HEK293T (cell line): ENCODE results near the gene SEMA4F.

ENCODE experiments used
- CTCF ChIA-PET: fragments of 350-600 bp; formaldehyde crosslinking; extraction: SDS; loops from one replicate; lab custom pipeline; 2021; ENCODE audit warnings: antibody characterized with exemption, inconsistent platforms; lab: Yijun Ruan, JAX
- POLR2A ChIA-PET: fragments of 350-600 bp; formaldehyde crosslinking; extraction: SDS; loops from one replicate; lab custom pipeline; 2020; ENCODE audit warnings: antibody characterized with exemption, inconsistent platforms; lab: Yijun Ruan, JAX
- DNase-seq: peaks from one replicate; pipeline ENCODE4 v3.0.0; 2012; ENCODE audit warnings: mixed read lengths; ENCODE audit errors: extremely low spot score
- ARNT ChIP-seq: fragments of 450-650 bp; IDR thresholded peaks from 2 replicates; pipeline ENCODE4 v1.6.1; 2017; ENCODE audit warnings: mild to moderate bottlenecking
- BHLHE40 ChIP-seq: fragments of 450-650 bp; IDR thresholded peaks from 2 replicates; pipeline ENCODE4 v1.6.1; 2016; ENCODE audit warnings: mild to moderate bottlenecking, moderate library complexity, borderline replicate concordance
- CTBP1 ChIP-seq: fragments of 450-650 bp; IDR thresholded peaks from 2 replicates; pipeline ENCODE4 v1.6.1; 2016; ENCODE audit warnings: borderline replicate concordance
- ELF4 ChIP-seq: fragments of 450-650 bp; IDR thresholded peaks from 2 replicates; pipeline ENCODE4 v1.6.1; 2017; ENCODE audit warnings: antibody characterized with exemption
- FOXA1 ChIP-seq: fragments of 450-650 bp; IDR thresholded peaks from 2 replicates; pipeline ENCODE4 v1.6.1; 2016; ENCODE audit warnings: mild to moderate bottlenecking
- FOXK2 ChIP-seq: fragments of 450-650 bp; IDR thresholded peaks from 2 replicates; pipeline ENCODE4 v1.6.1; 2016; ENCODE audit warnings: mild to moderate bottlenecking
- FOXM1 ChIP-seq: fragments of 450-650 bp; IDR thresholded peaks from 2 replicates; pipeline ENCODE4 v1.6.1; 2017; ENCODE audit warnings: mild to moderate bottlenecking, borderline replicate concordance
- HDGF ChIP-seq: fragments of 450-650 bp; IDR thresholded peaks from 2 replicates; pipeline ENCODE4 v1.6.1; 2017; ENCODE audit warnings: antibody characterized with exemption, borderline replicate concordance
- L3MBTL2 ChIP-seq: fragments of 450-650 bp; conservative IDR thresholded peaks from 2 replicates; pipeline ENCODE4 v1.6.1; 2016; ENCODE audit warnings: mild to moderate bottlenecking
- LEF1 ChIP-seq: fragments of 450-650 bp; IDR thresholded peaks from 2 replicates; pipeline ENCODE4 v1.6.1; 2017; ENCODE audit warnings: mild to moderate bottlenecking, borderline replicate concordance
- NFRKB ChIP-seq: fragments of 450-650 bp; IDR thresholded peaks from 2 replicates; pipeline ENCODE4 v1.6.1; 2016; ENCODE audit warnings: mild to moderate bottlenecking, moderate library complexity
- SP1 ChIP-seq: fragments of 450-650 bp; IDR thresholded peaks from 2 replicates; pipeline ENCODE4 v1.6.1; 2017
- SUZ12 ChIP-seq: fragments of 450-650 bp; IDR thresholded peaks from 2 replicates; pipeline ENCODE4 v1.6.1; 2016; ENCODE audit warnings: mild to moderate bottlenecking
- TARDBP ChIP-seq: fragments of 450-650 bp; IDR thresholded peaks from 2 replicates; pipeline ENCODE4 v1.6.1; 2016
- ZNF384 ChIP-seq: fragments of 450-650 bp; IDR thresholded peaks from 2 replicates; pipeline ENCODE4 v1.6.1; 2016
- TF ChIP-seq, protein P1 (sequence below): fragments of 450-650 bp; IDR thresholded peaks from 2 replicates; pipeline ENCODE4 v1.6.1; 2016

SEMA4F gene

DNA sequence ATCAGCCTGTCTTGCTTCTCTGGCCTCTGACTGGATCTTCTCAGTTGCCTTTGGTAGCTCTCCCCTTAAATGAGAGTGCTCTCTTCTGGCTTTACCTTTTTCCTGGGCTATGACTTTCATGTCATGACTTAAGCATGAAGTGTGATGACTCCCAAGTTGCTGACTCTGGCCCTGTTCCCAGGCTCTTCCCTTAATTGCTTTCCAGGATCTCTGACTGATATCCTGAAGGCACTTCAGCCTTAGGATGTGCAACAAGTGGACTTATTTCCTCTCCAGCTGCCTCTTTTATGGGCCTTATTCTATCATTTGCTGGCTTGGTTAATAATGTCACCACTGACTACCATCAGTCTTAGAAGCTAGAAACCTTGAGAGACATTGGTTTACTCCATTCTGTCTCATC is 17.4 kb downstream of the SEMA4F start:
- ChIA-PET POLR2A (no interaction called here), CTCF (interaction anchor here (0.6 kb wide), 1 partner anchor 73 kb away, joined by 16 read pairs; no protein-coding TSS in a partner anchor)
- no peak for TF ChIP-seq L3MBTL2
- TF ChIP-seq SP1: no peak
- no peak for DNase-seq

DNA sequence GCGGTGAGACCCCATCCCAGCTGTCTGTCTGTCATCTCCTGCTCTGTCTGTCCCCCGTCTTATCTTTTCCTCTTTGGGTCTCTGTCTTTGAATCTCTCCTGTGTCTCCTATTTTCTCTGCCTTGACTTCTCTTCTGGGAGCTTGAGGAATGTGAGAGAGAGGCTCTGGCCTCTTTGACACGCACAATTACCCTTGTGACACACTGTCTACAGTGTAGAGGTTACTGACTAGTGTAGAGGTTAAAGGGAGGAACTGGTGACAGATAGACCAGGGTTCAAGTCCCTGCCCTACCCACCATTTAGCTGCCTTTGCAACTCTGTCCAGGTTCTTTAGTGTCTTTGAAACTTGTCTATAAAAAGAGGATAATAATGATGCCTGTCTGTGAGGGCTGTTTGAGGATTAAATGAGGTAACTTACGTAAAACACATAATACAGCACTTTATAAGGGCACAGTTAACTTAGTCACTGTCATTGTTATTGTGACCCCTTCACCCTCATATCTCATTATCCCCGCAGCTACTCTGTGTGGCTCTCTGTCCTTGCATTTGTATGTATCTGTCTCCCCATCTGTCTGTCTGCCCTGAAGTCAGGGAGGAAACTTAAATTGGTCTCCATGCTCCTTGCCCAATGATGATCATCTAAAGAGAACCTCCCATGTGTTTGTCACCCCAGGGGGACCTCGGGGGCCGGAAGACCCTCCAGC is 19.9 kb downstream of the SEMA4F start:
- ChIA-PET CTCF (interaction anchor here (0.7 kb wide), 1 partner anchor 220 kb away, joined by 3 read pairs; no protein-coding TSS in a partner anchor), POLR2A (no interaction called here)
- TF ChIP-seq FOXA1: no peak
- no peak for DNase-seq

DNA sequence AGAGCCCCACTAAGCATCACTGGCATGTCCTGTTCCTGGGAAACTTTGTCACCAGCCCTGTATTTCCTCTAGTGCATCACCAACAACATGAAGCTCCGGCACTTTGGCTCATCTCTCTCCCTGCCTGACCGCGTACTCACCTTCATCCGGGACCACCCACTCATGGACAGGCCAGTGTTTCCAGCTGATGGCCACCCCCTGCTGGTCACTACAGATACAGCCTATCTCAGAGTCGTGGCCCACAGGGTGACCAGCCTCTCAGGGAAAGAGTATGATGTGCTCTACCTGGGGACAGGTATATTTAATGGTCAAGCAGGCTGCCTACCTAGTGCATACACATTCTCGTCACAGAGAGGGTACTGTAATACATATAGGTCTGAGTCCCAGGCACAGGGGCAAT is 21.0 kb downstream of the SEMA4F start:
- DNase-seq: no peak
- CTCF ChIA-PET: no interaction called here
- POLR2A ChIA-PET: no interaction called here
- TF ChIP-seq FOXM1 (no peak), ZNF384 (no peak), NFRKB (no peak), L3MBTL2 (no peak), CTBP1 (no peak), ARNT (no peak), BHLHE40 (no peak), FOXK2 (no peak), HDGF (no peak), SP1 (no peak), SUZ12 (no peak), LEF1 (no peak), TARDBP (no peak), ELF4 (no peak), FOXA1 (no peak)
- TF ChIP-seq, protein P1, sequence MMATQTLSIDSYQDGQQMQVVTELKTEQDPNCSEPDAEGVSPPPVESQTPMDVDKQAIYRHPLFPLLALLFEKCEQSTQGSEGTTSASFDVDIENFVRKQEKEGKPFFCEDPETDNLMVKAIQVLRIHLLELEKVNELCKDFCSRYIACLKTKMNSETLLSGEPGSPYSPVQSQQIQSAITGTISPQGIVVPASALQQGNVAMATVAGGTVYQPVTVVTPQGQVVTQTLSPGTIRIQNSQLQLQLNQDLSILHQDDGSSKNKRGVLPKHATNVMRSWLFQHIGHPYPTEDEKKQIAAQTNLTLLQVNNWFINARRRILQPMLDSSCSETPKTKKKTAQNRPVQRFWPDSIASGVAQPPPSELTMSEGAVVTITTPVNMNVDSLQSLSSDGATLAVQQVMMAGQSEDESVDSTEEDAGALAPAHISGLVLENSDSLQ: no peak

DNA sequence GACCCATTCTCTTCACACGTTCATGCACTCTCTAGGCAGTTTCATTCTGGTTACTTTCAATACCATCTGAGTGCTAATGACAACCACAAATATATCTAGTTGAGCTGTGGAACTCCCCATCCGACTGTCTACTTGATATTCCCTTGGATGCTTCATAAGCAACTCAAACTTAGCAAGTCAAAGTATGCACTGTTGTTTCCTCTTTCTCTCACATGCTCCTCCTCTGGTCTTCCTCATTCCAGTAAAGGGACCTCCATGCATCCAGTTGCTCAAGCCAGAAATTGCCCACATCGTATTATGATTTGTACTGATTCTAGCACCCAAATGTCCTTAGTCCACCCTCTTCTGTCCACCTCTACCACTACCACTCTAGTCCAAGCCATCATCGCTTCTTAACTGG is 22.3 kb downstream of the SEMA4F start:
- TF ChIP-seq ZNF384: no peak
- no peak for TF ChIP-seq CTBP1
- no peak for TF ChIP-seq SUZ12
- TF ChIP-seq NFRKB: no peak
- no peak for TF ChIP-seq HDGF
- TF ChIP-seq FOXK2: no peak
- TF ChIP-seq FOXM1: no peak
- TF ChIP-seq FOXA1: no peak
- no peak for TF ChIP-seq L3MBTL2
- no peak for TF ChIP-seq ELF4
- TF ChIP-seq LEF1: no peak
- TF ChIP-seq SP1: no peak
- no peak for TF ChIP-seq TARDBP
- no peak for TF ChIP-seq ARNT
- no peak for DNase-seq
- ChIA-PET CTCF (no interaction called here), POLR2A (no interaction called here)

DNA sequence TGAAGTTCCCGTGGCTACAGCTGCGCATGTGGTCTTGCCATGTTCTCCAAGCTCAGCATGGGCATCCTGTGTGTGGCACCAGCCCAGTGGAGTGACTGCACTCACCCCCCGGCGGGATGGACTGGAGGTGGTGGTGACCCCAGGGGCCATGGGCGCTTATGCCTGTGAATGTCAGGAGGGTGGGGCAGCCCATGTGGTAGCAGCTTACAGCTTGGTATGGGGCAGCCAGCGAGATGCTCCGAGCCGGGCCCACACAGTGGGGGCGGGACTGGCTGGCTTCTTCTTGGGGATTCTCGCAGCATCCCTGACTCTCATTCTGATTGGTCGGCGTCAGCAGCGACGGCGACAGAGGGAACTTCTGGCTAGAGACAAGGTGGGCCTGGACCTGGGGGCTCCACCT is 25.6 kb downstream of the SEMA4F start:
- no peak for DNase-seq
- ChIA-PET CTCF (no interaction called here), POLR2A (no interaction called here)
- TF ChIP-seq L3MBTL2: no peak
- no peak for TF ChIP-seq FOXA1
- no peak for TF ChIP-seq ARNT
- no peak for TF ChIP-seq HDGF
- no peak for TF ChIP-seq CTBP1
- no peak for TF ChIP-seq NFRKB
- TF ChIP-seq BHLHE40: no peak
- no peak for TF ChIP-seq FOXK2
- TF ChIP-seq ZNF384: no peak
- TF ChIP-seq TARDBP: no peak
- TF ChIP-seq FOXM1: no peak
- no peak for TF ChIP-seq SP1
- no peak for TF ChIP-seq ELF4
- TF ChIP-seq, protein P1: no peak
- TF ChIP-seq LEF1: no peak
- TF ChIP-seq SUZ12: no peak

DNA sequence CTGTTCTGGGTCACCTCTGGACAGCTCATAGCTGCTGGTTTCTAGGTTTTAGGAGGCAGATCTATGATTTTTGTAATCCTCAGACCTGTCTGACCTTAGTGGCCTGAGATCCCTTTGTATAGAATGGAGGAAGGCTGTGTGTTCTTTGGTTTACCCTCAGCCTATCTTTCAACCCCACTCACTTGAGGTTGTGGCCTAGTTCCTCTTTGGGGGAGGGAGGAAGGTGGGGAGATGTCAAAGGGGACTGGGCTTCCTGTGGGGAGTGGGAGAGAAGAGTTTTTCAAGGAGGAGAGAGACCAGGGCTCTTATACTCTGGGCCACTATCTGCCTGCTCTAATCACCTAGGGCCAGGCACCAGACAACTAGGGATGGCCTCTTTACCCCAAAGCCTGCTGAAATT is 28.5 kb downstream of the SEMA4F start:
- DNase-seq: no peak
- POLR2A ChIA-PET: no interaction called here
- CTCF ChIA-PET: no interaction called here
- TF ChIP-seq SUZ12: no peak
- TF ChIP-seq ARNT: no peak
- TF ChIP-seq TARDBP: no peak
- no peak for TF ChIP-seq SP1
- TF ChIP-seq ZNF384: no peak
- no peak for TF ChIP-seq ELF4
- TF ChIP-seq FOXA1: no peak
- no peak for TF ChIP-seq LEF1
- no peak for TF ChIP-seq HDGF
- no peak for TF ChIP-seq NFRKB
- TF ChIP-seq, protein P1: no peak
- TF ChIP-seq FOXK2: no peak
- TF ChIP-seq BHLHE40: no peak
- TF ChIP-seq CTBP1: no peak
- TF ChIP-seq L3MBTL2: no peak
- no peak for TF ChIP-seq FOXM1
